AG08395 (cell line): Measurements from ENCODE around the gene KLF14.
A peak's percentile ranks its signal among the peaks of the same experiment; 100 is the strongest.
"Not testable (repeated sequence)": the region's sequence is repeated elsewhere in the genome, so short reads cannot be mapped to it uniquely, and the experiment has no call there.

Experiments
- DNase-seq: peaks from one replicate; pipeline ENCODE4 v3.0.0; 2012; ENCODE audit warnings: mixed read lengths, low spot score

The KLF14 gene

GRCh38 chr7:130712416-130712815, 21.6 kb downstream of the KLF14 start:
- no peak for DNase-seq

- no peak for DNase-seq
Measured at GRCh38 chr7:130708766-130709165, 25.2 kb downstream of the KLF14 start.

- DNase-seq = no peak
Measured at GRCh38 chr7:130708001-130708400, 26.0 kb downstream of the KLF14 start.

GRCh38 chr7:130703851-130704250, 30.2 kb downstream of the KLF14 start:
- DNase-seq = no peak

- no peak for DNase-seq
Measured at GRCh38 chr7:130701650-130702049, 32.4 kb downstream of the KLF14 start.

- DNase-seq = no peak
Measured at GRCh38 chr7:130700760-130701159, 33.2 kb downstream of the KLF14 start.

GRCh38 chr7:130699686-130700085, 34.3 kb downstream of the KLF14 start:
- no peak for DNase-seq

- no peak for DNase-seq
Measured at GRCh38 chr7:130697820-130698219, 36.2 kb downstream of the KLF14 start.

GRCh38 chr7:130695840-130696239, 38.2 kb downstream of the KLF14 start:
- DNase-seq = peak; percentile 60

- not testable (repeated sequence) for DNase-seq
Measured at GRCh38 chr7:130692396-130692795, 41.6 kb downstream of the KLF14 start.

- no peak for DNase-seq
Measured at GRCh38 chr7:130689683-130690082, 44.3 kb downstream of the KLF14 start.

GRCh38 chr7:130683026-130683425, 51.0 kb downstream of the KLF14 start:
- peak; percentile 46 for DNase-seq
